Epithelial cell of esophagus (primary cell): ENCODE measurements around the gene SLC38A10.

ENCODE experiments used
- DNase-seq: peaks from one replicate; pipeline ENCODE4 v3.0.0; 2010; ENCODE audit warnings: low read depth
- H3K4me3 ChIP-seq: 2 replicates; pipeline ENCODE4 v1.5.1; 2011; ENCODE audit warnings: mild to moderate bottlenecking, low read length, control low read depth
- TF ChIP-seq, protein P1 (sequence below): IDR thresholded peaks from 2 replicates; pipeline ENCODE4 v1.5.1; 2011; ENCODE audit warnings: low read depth, mild to moderate bottlenecking, low read length, control low read depth, inconsistent platforms; ENCODE audit not compliant: insufficient read depth; ENCODE audit errors: missing control alignments

Gene SLC38A10

GRCh38 chr17:81260641-81261040 is 34.5 kb downstream of the SLC38A10 start:
- H3K4me3 ChIP-seq = no peak overlapping the region
- no peak for DNase-seq
- TF ChIP-seq, protein P1, sequence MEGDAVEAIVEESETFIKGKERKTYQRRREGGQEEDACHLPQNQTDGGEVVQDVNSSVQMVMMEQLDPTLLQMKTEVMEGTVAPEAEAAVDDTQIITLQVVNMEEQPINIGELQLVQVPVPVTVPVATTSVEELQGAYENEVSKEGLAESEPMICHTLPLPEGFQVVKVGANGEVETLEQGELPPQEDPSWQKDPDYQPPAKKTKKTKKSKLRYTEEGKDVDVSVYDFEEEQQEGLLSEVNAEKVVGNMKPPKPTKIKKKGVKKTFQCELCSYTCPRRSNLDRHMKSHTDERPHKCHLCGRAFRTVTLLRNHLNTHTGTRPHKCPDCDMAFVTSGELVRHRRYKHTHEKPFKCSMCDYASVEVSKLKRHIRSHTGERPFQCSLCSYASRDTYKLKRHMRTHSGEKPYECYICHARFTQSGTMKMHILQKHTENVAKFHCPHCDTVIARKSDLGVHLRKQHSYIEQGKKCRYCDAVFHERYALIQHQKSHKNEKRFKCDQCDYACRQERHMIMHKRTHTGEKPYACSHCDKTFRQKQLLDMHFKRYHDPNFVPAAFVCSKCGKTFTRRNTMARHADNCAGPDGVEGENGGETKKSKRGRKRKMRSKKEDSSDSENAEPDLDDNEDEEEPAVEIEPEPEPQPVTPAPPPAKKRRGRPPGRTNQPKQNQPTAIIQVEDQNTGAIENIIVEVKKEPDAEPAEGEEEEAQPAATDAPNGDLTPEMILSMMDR = no peak

DNA sequence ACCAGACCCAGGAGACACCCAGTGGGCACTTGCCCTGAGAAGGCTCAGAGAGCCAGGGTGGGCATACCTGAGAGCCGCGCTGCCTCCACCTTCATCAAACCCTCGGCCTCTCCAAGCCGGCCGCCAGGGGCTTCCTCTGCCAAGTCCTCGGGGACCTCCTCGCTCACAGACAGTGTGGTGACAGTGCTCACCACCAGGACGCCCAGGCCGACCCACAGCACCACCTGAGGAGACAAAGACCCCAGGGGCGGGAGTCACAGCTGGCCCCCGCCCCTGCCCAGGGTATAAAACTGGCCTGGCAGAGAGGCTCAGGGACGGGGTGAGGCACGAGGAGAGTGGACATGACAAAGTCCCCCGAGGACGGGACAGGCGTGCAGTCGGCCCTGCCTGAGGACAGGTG is 34.9 kb downstream of the SLC38A10 start:
- no peak for DNase-seq
- no peak overlapping the region for H3K4me3 ChIP-seq
- TF ChIP-seq, protein P1 = no peak

GRCh38 chr17:81259058-81259605 is 36.0 kb downstream of the SLC38A10 start:
- no peak for DNase-seq
- TF ChIP-seq, protein P1 = no peak
- no peak overlapping the region for H3K4me3 ChIP-seq

DNA sequence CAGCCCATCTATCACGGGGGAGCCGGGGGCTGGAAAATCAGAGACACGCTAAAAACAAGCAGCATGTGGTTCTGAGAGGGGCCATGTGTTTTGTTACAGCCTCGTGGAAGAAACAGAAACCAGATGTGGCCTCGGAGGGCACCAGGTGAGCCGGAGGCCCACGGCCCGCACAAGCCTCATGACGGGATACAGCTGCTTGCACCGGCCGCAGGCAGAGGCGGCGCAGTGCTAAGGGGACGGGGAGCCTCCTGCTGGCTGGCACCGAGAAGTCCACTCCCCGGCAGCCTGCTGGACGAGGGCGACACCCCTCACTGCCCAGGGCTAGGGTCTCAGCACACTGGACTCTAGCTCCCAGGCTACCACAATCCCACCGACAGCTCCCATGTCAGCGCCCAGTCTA is 36.8 kb downstream of the SLC38A10 start:
- no peak overlapping the region for H3K4me3 ChIP-seq
- TF ChIP-seq, protein P1 = no peak
- no peak for DNase-seq

- no peak for DNase-seq
- TF ChIP-seq, protein P1 = no peak
Observed at GRCh38 chr17:81257533-81257932, 37.6 kb downstream of the SLC38A10 start.

GRCh38 chr17:81256616-81257015 is 38.5 kb downstream of the SLC38A10 start:
- TF ChIP-seq, protein P1 = no peak
- no peak overlapping the region for H3K4me3 ChIP-seq
- no peak for DNase-seq

More at GRCh38 chr17:81257533-81257932, 37.6 kb downstream of the SLC38A10 start:
- no peak overlapping the region for H3K4me3 ChIP-seq
